Neural cell (in vitro differentiated cells): ENCODE data around the gene DLG2.
A peak's percentile ranks its signal among the peaks of the same experiment; 100 is the strongest.

Experiments
- POLR2AphosphoS5 ChIP-seq: IDR thresholded peaks from 2 replicates; pipeline ENCODE4 v1.6.1; 2012
- SMC3 ChIP-seq: fragments of 450-650 bp; conservative IDR thresholded peaks from 2 replicates; pipeline ENCODE4 v1.6.1; 2014; ENCODE audit warnings: antibody characterized with exemption, mild to moderate bottlenecking, moderate library complexity; ENCODE audit not compliant: poor library complexity
- TF ChIP-seq, protein P1 (sequence below): fragments of 450-650 bp; IDR thresholded peaks from 2 replicates; pipeline ENCODE4 v1.5.1; 2014; ENCODE audit warnings: antibody characterized with exemption, mild to moderate bottlenecking, moderate library complexity; ENCODE audit not compliant: poor library complexity, severe bottlenecking
- TF ChIP-seq, protein P2 (sequence below): IDR thresholded peaks from 2 replicates; pipeline ENCODE4 v1.6.1; 2012; ENCODE audit warnings: borderline replicate concordance

DNA sequence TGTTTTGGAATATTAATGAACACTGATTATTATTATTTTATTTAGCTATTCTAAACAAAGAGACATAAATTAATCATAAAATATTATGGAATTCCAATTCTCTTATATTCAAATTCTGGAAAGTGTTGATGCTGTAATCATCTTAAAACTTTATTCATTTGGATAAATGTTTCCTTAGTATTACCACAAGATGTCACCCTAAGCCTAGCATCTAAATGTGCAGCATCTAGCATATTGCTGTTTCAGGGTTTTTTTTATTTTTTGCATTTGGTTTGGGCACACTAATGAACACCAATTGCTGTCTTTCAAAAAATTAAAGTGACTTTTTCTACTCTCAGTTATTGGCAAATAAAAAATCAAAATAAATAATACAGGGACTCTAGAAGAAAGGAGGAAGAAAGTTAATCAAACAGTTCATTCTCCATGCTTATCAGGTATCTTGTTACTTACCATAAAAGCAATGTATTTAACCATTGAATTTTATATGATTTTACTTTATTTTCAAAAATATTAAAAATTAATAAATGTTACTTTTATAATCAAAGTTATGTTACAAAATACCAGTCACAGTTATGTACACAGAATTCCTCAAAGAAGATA is 31.8 kb downstream of the DLG2 start:
- TF ChIP-seq, protein P1, sequence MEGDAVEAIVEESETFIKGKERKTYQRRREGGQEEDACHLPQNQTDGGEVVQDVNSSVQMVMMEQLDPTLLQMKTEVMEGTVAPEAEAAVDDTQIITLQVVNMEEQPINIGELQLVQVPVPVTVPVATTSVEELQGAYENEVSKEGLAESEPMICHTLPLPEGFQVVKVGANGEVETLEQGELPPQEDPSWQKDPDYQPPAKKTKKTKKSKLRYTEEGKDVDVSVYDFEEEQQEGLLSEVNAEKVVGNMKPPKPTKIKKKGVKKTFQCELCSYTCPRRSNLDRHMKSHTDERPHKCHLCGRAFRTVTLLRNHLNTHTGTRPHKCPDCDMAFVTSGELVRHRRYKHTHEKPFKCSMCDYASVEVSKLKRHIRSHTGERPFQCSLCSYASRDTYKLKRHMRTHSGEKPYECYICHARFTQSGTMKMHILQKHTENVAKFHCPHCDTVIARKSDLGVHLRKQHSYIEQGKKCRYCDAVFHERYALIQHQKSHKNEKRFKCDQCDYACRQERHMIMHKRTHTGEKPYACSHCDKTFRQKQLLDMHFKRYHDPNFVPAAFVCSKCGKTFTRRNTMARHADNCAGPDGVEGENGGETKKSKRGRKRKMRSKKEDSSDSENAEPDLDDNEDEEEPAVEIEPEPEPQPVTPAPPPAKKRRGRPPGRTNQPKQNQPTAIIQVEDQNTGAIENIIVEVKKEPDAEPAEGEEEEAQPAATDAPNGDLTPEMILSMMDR = peak; percentile 80
- TF ChIP-seq POLR2AphosphoS5 (no peak), SMC3 (peak; percentile 85)
- TF ChIP-seq, protein P2, sequence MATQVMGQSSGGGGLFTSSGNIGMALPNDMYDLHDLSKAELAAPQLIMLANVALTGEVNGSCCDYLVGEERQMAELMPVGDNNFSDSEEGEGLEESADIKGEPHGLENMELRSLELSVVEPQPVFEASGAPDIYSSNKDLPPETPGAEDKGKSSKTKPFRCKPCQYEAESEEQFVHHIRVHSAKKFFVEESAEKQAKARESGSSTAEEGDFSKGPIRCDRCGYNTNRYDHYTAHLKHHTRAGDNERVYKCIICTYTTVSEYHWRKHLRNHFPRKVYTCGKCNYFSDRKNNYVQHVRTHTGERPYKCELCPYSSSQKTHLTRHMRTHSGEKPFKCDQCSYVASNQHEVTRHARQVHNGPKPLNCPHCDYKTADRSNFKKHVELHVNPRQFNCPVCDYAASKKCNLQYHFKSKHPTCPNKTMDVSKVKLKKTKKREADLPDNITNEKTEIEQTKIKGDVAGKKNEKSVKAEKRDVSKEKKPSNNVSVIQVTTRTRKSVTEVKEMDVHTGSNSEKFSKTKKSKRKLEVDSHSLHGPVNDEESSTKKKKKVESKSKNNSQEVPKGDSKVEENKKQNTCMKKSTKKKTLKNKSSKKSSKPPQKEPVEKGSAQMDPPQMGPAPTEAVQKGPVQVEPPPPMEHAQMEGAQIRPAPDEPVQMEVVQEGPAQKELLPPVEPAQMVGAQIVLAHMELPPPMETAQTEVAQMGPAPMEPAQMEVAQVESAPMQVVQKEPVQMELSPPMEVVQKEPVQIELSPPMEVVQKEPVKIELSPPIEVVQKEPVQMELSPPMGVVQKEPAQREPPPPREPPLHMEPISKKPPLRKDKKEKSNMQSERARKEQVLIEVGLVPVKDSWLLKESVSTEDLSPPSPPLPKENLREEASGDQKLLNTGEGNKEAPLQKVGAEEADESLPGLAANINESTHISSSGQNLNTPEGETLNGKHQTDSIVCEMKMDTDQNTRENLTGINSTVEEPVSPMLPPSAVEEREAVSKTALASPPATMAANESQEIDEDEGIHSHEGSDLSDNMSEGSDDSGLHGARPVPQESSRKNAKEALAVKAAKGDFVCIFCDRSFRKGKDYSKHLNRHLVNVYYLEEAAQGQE = no peak
